ENCODE measurements around the gene NOTCH4.
"Not testable (repeated sequence)": the region's sequence is repeated elsewhere in the genome, so short reads cannot be mapped to it uniquely, and the experiment has no call there.

The NOTCH4 gene

GRCh38 chr6:32195902-32196681, 27.8 kb downstream of the NOTCH4 start:
- peak; percentile 44 for DNase-seq (ENCODE audit: low spot score)
- ChIA-PET POLR2A (ENCODE audit: low non-redundant PET) (interaction anchor here (0.6 to 0.8 kb wide), 3 partner anchors 19 to 698 kb away, joined by 3 read pairs; no protein-coding TSS in a partner anchor), CTCF (interaction anchor here (0.6 to 1.1 kb wide), 7 partner anchors 14 to 780 kb away, joined by 3 to 5 read pairs (median 3); no protein-coding TSS in a partner anchor)
- peak overlapping the region; percentile 95 for H3K27ac ChIP-seq
- TF ChIP-seq, protein P1, sequence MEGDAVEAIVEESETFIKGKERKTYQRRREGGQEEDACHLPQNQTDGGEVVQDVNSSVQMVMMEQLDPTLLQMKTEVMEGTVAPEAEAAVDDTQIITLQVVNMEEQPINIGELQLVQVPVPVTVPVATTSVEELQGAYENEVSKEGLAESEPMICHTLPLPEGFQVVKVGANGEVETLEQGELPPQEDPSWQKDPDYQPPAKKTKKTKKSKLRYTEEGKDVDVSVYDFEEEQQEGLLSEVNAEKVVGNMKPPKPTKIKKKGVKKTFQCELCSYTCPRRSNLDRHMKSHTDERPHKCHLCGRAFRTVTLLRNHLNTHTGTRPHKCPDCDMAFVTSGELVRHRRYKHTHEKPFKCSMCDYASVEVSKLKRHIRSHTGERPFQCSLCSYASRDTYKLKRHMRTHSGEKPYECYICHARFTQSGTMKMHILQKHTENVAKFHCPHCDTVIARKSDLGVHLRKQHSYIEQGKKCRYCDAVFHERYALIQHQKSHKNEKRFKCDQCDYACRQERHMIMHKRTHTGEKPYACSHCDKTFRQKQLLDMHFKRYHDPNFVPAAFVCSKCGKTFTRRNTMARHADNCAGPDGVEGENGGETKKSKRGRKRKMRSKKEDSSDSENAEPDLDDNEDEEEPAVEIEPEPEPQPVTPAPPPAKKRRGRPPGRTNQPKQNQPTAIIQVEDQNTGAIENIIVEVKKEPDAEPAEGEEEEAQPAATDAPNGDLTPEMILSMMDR (conservative IDR thresholded peaks at IDR 0.05; ENCODE audit: low read depth), result no peak

- peak; percentile 97 for DNase-seq (ENCODE audit: low spot score)
- peak overlapping the region; percentile 95 for H3K27ac ChIP-seq
- TF ChIP-seq, protein P1 (conservative IDR thresholded peaks at IDR 0.05; ENCODE audit: low read depth), result no peak; the same call in 1 of the 2 replicates
- ChIA-PET CTCF (interaction anchor here (0.6 to 1.1 kb wide), 7 partner anchors 14 to 781 kb away, joined by 3 to 5 read pairs (median 3); no protein-coding TSS in a partner anchor), POLR2A (ENCODE audit: low non-redundant PET) (interaction anchor here (0.6 to 0.8 kb wide), 3 partner anchors 18 to 699 kb away, joined by 3 read pairs; no protein-coding TSS in a partner anchor)
Observed at GRCh38 chr6:32195652-32195901, 28.3 kb downstream of the NOTCH4 start.

DNA sequence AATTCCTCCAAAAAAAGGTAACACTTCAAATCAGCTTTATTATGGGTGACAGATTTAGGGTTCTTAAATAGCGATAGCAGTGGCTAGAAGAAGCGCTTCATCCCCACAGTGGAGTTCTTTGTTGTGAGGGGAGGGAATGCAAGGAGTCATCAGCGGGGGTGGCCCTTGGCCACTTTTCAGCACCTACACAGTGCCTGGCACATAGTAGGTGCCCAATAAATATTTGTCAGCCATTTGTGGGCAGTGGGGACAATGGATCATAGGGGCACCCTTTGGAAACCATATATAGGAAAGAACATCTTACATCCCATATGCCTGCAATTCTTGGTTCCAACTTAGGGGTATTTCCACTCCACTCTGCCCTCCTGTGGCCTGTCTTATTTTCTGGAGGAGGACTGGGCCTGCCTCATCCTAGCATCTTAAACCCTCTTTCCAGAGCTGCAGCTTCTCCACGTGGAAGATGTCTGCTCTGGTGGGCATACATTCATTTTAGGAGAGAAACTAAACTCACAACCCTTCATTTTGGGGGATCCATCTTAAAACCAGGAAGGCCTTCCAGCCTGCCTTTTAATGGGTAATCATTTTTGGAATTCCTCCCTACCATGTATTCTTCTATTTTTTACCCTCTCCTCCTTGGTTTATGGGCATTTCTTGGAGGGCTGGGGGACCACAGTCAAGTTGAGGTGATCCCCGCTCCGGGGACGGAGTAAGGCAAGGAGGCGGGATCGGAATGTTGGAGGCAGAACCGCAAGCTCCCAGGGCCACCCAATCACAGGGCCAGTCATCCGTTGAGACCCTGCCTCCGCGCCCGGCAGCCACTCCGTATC, 28.8 kb downstream of the NOTCH4 start:
- peak; percentile 38 for DNase-seq (ENCODE audit: low spot score)
- H3K27ac ChIP-seq, result peak overlapping the region; percentile 95

DNA sequence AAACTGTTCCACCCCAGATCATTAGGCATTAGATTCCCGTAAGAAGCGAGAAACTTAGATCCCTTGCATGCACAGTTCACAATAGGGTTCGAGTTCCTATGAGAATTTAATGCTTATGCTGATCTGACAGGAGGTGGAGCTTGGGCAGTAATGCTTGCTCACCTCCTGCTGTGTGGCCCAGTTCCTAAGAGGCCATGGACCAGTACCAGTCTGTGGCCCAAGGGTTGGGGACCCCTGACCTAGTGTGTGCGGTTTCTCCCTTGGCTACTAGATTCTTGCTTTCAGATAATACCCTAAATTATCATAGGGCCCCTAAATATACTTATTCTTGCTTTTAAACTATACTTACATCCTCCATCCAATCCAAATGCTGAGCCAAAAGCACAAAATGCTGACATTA, 29.5 kb downstream of the NOTCH4 start:
- H3K27ac ChIP-seq, result peak overlapping the region; percentile 95

More for the DNA sequence above, 28.8 kb downstream of the NOTCH4 start:
- ChIA-PET CTCF (interaction anchor here (0.6 to 1.1 kb wide), 6 partner anchors 13 to 147 kb away, joined by 3 to 5 read pairs (median 3); no protein-coding TSS in a partner anchor), POLR2A (ENCODE audit: low non-redundant PET) (interaction anchor here (0.6 to 0.8 kb wide), 3 partner anchors 18 to 699 kb away, joined by 3 read pairs; no protein-coding TSS in a partner anchor)
- TF ChIP-seq, protein P1 (conservative IDR thresholded peaks at IDR 0.05; ENCODE audit: low read depth), result peak; percentile 35

DNA sequence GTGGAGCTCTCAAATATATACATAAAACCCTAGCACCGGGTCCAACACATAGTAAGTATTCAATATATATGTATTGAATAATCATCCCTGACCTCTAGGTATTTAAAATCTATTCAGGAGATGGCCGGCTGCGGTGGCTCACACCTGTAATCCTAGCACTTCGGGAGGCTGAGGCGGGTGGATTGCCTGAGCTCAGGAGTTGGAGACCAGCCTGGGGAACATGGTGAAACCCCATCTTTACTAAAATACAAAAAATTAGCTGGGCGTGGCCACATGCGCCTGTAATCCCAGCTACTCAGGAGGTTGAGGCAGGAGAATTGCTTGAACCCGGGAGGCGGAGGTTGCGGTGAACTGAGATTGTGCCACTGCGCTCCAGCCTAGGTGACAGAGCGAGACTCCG, 30.8 kb downstream of the NOTCH4 start:
- DNase-seq (ENCODE audit: low spot score); POLR2A ChIA-PET (ENCODE audit: low non-redundant PET): not testable (repeated sequence)
- H3K27ac ChIP-seq, result peak overlapping the region; percentile 88
- CTCF ChIA-PET, result interaction anchor here (0.6 kb wide), 1 partner anchor 1075 kb away, joined by 5 read pairs; no protein-coding TSS in a partner anchor

More for the DNA sequence above, 29.5 kb downstream of the NOTCH4 start:
- ChIA-PET POLR2A (ENCODE audit: low non-redundant PET) (no interaction called here), CTCF (interaction anchor here (0.6 kb wide), 1 partner anchor 72 kb away, joined by 3 read pairs; no protein-coding TSS in a partner anchor)
- TF ChIP-seq, protein P1 (conservative IDR thresholded peaks at IDR 0.05; ENCODE audit: low read depth), result no peak
- DNase-seq (ENCODE audit: low spot score), result no peak

DNA sequence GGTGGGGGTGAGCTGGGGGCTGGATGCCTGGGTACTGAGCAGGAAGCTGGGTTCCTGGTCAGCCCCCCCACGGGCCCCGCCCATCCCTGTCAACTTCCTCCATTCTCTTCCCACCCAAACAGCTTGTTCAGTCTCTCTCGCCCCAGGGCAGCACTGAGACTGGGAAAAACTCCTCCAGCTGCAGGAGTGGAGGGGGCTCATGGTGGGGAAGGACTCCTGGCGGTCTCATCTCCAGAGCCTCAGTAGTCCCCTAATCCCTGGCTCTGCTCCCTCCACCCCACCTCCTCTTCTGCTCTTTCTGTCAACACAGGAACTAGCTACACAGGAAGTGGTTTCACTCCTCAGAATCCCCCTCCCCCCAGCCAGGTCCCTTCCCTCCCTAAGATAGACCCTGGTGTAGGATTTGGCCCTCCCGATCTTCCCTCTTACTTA, 31.2 kb downstream of the NOTCH4 start, which contains the start of gene GPSM3:
GPSM3 (minus strand) TSS at position 36 of the 432 bp plus-strand sequence. CDS start 130 bp downstream, outside the sequence.
- CTCF ChIA-PET, result interaction anchor here (0.6 kb wide), 1 partner anchor 1074 kb away, joined by 5 read pairs; no protein-coding TSS in a partner anchor
- POLR2A ChIA-PET (ENCODE audit: low non-redundant PET), result no interaction called here
- no peak for DNase-seq (ENCODE audit: low spot score)
- peak within 1 kb of the TSS; percentile 88 for H3K27ac ChIP-seq
- TF ChIP-seq, protein P1 (conservative IDR thresholded peaks at IDR 0.05; ENCODE audit: low read depth), result no peak

Measured in RWPE1 (cell line).